ENCODE results near the gene BTBD3. TPM values are rescaled to one million over a fixed set of nuclear protein-coding genes. Genes with fewer than 3 reads are reported as not detected.

BTBD3 gene
- 16.0 to 20.8 TPM (median 18.9 TPM) in 5 replicates for total RNA-seq (2022; extraction: Qiagen RNA extraction; ENCODE audit: low read depth)

GRCh38 chr20:11917663-11918062, at the start of gene BTBD3:
TSS of gene BTBD3 (plus strand) at chr20:11917893. CDS start at chr20:11918276, 383 bp downstream.

Measured in A549 treated with DMSO at 1 μM for 4 hours (cell line).